SK-N-SH treated with all-trans-retinoic acid at 6 μM for 48 hours (cell line): ENCODE results near the gene ATRNL1.

Experiments used
- ESRRG ChIP-seq: fragments of 250-450 bp; sonication (Bioruptor Pico); IDR thresholded peaks from 2 replicates; pipeline ENCODE4 v1.6.1; 2021; ENCODE audit warnings: mild to moderate bottlenecking
- POU6F1 ChIP-seq: fragments of 250-450 bp; sonication (Bioruptor Pico); IDR thresholded peaks from 2 replicates; pipeline ENCODE4 v1.8.0; 2021; ENCODE audit warnings: low read depth, mild to moderate bottlenecking, moderate library complexity, borderline replicate concordance
- TOX ChIP-seq: fragments of 250-450 bp; sonication (Bioruptor Pico); IDR thresholded peaks from 2 replicates; pipeline ENCODE4 v1.8.0; 2021; ENCODE audit warnings: mild to moderate bottlenecking, moderate library complexity, borderline replicate concordance
- TSHZ2 ChIP-seq: fragments of 250-450 bp; sonication (Bioruptor Pico); IDR thresholded peaks from 2 replicates; pipeline ENCODE4 v1.5.0; 2020; ENCODE audit warnings: mild to moderate bottlenecking, moderate library complexity

- TF ChIP-seq TSHZ2 (CRISPR knock-in tag) (no peak), POU6F1 (CRISPR knock-in tag) (no peak), ESRRG (no peak), TOX (CRISPR knock-in tag) (no peak)
These were observed 206.9 kb downstream of the ATRNL1 start for GRCh38 chr10:115300080-115300479.
